Body of pancreas (tissue), 4 donors: ENCODE results near the gene ZNF423. TPM values are rescaled to one million over a fixed set of nuclear protein-coding genes. Genes with fewer than 3 reads are reported as not detected.

Source experiments
- ATAC-seq: fragments of 150-250 bp; one replicate; pipeline ENCODE4 v1.9.1; 2016
- DNase-seq, 4 donors: peaks; one replicate each; pipeline ENCODE4 v3.0.0-alpha.2; 2019
- H3K27ac ChIP-seq, 4 donors: fragments of 200-600 bp; sonication (generic); 1 replicate in 3 of 4; 2 replicates in 1 of 4; pipeline versions ENCODE4 v1.5.1 to v1.6.1; 2016 to 2019; ENCODE audit warnings: mild to moderate bottlenecking in 1 of 4, mixed read lengths in 1 of 4, moderate library complexity in 1 of 4
- H3K27me3 ChIP-seq, 2 donors: fragments of 200-600 bp; sonication (generic); one replicate each; pipeline ENCODE4 v1.6.0; 2016; ENCODE audit warnings: mild to moderate bottlenecking in 1 of 2
- H3K36me3 ChIP-seq, 2 donors: fragments of 200-600 bp; sonication (generic); replicated peaks in 1 of 2; 2 replicates each; pipeline ENCODE4 v1.5.1; 2016; ENCODE audit warnings: low read depth in 2 of 2; ENCODE audit not compliant: insufficient read depth in 1 of 2
- H3K4me1 ChIP-seq: fragments of 200-600 bp; sonication (generic); one replicate; pipeline ENCODE4 v1.6.0; 2016
- H3K4me3 ChIP-seq, 2 donors: fragments of 200-600 bp; sonication (generic); 1 replicate in 1 of 2; 2 replicates in 1 of 2; pipeline ENCODE4 v1.5.1; 2016 to 2019
- H3K9me3 ChIP-seq, 3 donors: fragments of 200-600 bp; sonication (generic); 1 replicate in 2 of 3; 2 replicates in 1 of 3; pipeline ENCODE4 v1.5.1; 2016
- CTCF ChIP-seq, 7 experiments: fragments of 450-650 bp in 4 of 7; fragments of 200-600 bp in 3 of 7; sonication (generic) in 3 of 7; IDR thresholded peaks; one replicate each; pipeline ENCODE4 v1.5.1; 2016 to 2019; ENCODE audit warnings: antibody characterized with exemption in 7 of 7
- POLR2A ChIP-seq, 3 donors: fragments of 450-650 bp; IDR thresholded peaks; one replicate each; pipeline ENCODE4 v1.6.1; 2016; ENCODE audit warnings: antibody characterized with exemption in 3 of 3, mild to moderate bottlenecking in 2 of 3
- WGBS, 2 donors: methylation state at CpG; one replicate each; pipeline ENCODE4 v1.1.5; 2017; 5-methylcytosine and 5-hydroxymethylcytosine counted together
- intact Hi-C: fragments of 100-400 bp; cut with DNase I; formaldehyde crosslinking; loops from one replicate; pipeline ENCODE4 v1.15.1; 2023
- total RNA-seq, 2 donors: library from RNA; depleted of rRNA; stranded (reverse); fragments of >200 nt; gene quantifications; one replicate each; pipeline ENCODE4 v1.1.0, GENCODE V29; 2016

ZNF423 gene
- total RNA-seq, 2 donors from 2014 or later: 4.2 to 9.2 TPM

- Histone ChIP-seq H3K4me3 (no peak overlapping the region), H3K27ac (no peak overlapping the region), H3K27me3 (no peaks in the 10 kb centered on the region), H3K9me3 (no peaks in the 10 kb centered on the region), H3K4me1 (no peaks in the 10 kb centered on the region), H3K36me3 (no peaks in the 10 kb centered on the region)
- no peak for ATAC-seq
- 84 to 86% methylated on average over 12 of the region's 12 CpGs for WGBS, 2 donors
- intact Hi-C loops: no loop called here
- no peak for DNase-seq
- no peak for TF ChIP-seq CTCF (IDR thresholded peaks at IDR 0.05)
- no peak for TF ChIP-seq POLR2A (IDR thresholded peaks at IDR 0.05)
Observed at GRCh38 chr16:49578435-49579024, 277.4 kb downstream of the ZNF423 start.

GRCh38 chr16:49578018-49578417 lies 277.9 kb downstream of the ZNF423 start:
- DNase-seq (no peak), ATAC-seq (no peak)
- TF ChIP-seq CTCF (IDR thresholded peaks at IDR 0.05) (no peak), POLR2A (IDR thresholded peaks at IDR 0.05) (no peak)
- Histone ChIP-seq H3K9me3 (no peaks in the 10 kb centered on the region), H3K36me3 (no peaks in the 10 kb centered on the region), H3K4me3 (no peak overlapping the region), H3K27me3 (no peaks in the 10 kb centered on the region), H3K4me1 (no peaks in the 10 kb centered on the region), H3K27ac (no peak overlapping the region)
- intact Hi-C loops: no loop called here
- 62 to 88% methylated on average over 3 of the region's 3 CpGs for WGBS, 2 donors

- no peak overlapping the region for H3K4me3 ChIP-seq
- DNase-seq: no peak
- no peak overlapping the region for H3K27ac ChIP-seq
- no peak for TF ChIP-seq POLR2A (IDR thresholded peaks at IDR 0.05)
- TF ChIP-seq CTCF (IDR thresholded peaks at IDR 0.05): no peak
- intact Hi-C loops: no loop called here
- no peaks in the 10 kb centered on the region for H3K4me1 ChIP-seq
- ATAC-seq: no peak
- H3K9me3 ChIP-seq: no peaks in the 10 kb centered on the region
- 75 to 84% methylated on average over 3 of the region's 3 CpGs for WGBS, 2 donors
- no peaks in the 10 kb centered on the region for H3K36me3 ChIP-seq
- no peaks in the 10 kb centered on the region for H3K27me3 ChIP-seq
Observed at GRCh38 chr16:49576941-49577340, 279.0 kb downstream of the ZNF423 start.

- no peak overlapping the region for H3K4me3 ChIP-seq
- no peak overlapping the region for H3K27ac ChIP-seq
- H3K27me3 ChIP-seq: no peaks in the 10 kb centered on the region
- 78 to 91% methylated on average over 3 to 4 of the region's 4 CpGs for WGBS, 2 donors
- no peaks in the 10 kb centered on the region for H3K36me3 ChIP-seq
- H3K9me3 ChIP-seq: no peaks in the 10 kb centered on the region
- TF ChIP-seq POLR2A (IDR thresholded peaks at IDR 0.05) (no peak), CTCF (IDR thresholded peaks at IDR 0.05) (no peak)
- DNase-seq (no peak), ATAC-seq (no peak)
- H3K4me1 ChIP-seq: no peaks in the 10 kb centered on the region
- intact Hi-C loops: no loop called here
Observed at GRCh38 chr16:49576173-49576494, 279.8 kb downstream of the ZNF423 start.
